HL-60 (cell line): Measurements from ENCODE around the gene IL31.

Experiments used
- DNase-seq, 2 experiments: peaks; one replicate each; pipeline ENCODE4 v3.0.0-alpha.2; 2010 to 2020; ENCODE audit warnings: low read depth in 1 of 2, low spot score in 1 of 2
- H3K27ac ChIP-seq: fragments of 250-450 bp; sonication (Bioruptor Pico); replicated peaks from 2 replicates; pipeline ENCODE4 v1.5.1; 2020; ENCODE audit warnings: mild to moderate bottlenecking, moderate library complexity
- H3K27me3 ChIP-seq: fragments of 250-450 bp; sonication (Bioruptor Pico); 2 replicates; pipeline ENCODE4 v1.5.1; 2021; ENCODE audit warnings: mild to moderate bottlenecking, moderate library complexity; ENCODE audit not compliant: insufficient read depth, poor library complexity, severe bottlenecking
- H3K4me3 ChIP-seq: replicated peaks from 2 replicates; pipeline ENCODE4 v1.5.1; 2011; ENCODE audit warnings: mild to moderate bottlenecking, control low read depth, low read length; ENCODE audit not compliant: insufficient read depth
- CTCF ChIP-seq: IDR thresholded peaks from one replicate; pipeline ENCODE4 v1.5.1; 2011; ENCODE audit warnings: low read length, control low read depth, inconsistent platforms; ENCODE audit not compliant: insufficient read depth
- GABPA ChIP-seq: IDR thresholded peaks from 2 replicates; pipeline ENCODE4 v1.6.1; 2012; ENCODE audit warnings: low read depth
- POLR2AphosphoS5 ChIP-seq: IDR thresholded peaks from 2 replicates; pipeline ENCODE4 v1.6.1; 2012; ENCODE audit warnings: low read depth
- REST ChIP-seq: IDR thresholded peaks from 2 replicates; pipeline ENCODE4 v1.6.1; 2012; ENCODE audit warnings: low read depth; ENCODE audit not compliant: insufficient replicate concordance
- SPI1 ChIP-seq: IDR thresholded peaks from 2 replicates; pipeline ENCODE4 v1.6.1; 2012; ENCODE audit warnings: low read depth, mild to moderate bottlenecking, borderline replicate concordance

Gene IL31

GRCh38 chr12:122161682-122162081, 12.3 kb downstream of the IL31 start:
- TF ChIP-seq REST (no peak), GABPA (no peak), SPI1 (no peak), CTCF (no peak), POLR2AphosphoS5 (no peak)
- no peaks in the 10 kb centered on the region for H3K27me3 ChIP-seq
- peak in 1 of 2 experiments; percentile 9 for DNase-seq

GRCh38 chr12:122160761-122161160, 13.3 kb downstream of the IL31 start:
- TF ChIP-seq POLR2AphosphoS5 (no peak), GABPA (no peak), CTCF (no peak), SPI1 (no peak), REST (no peak)
- Histone ChIP-seq H3K4me3 (no peak overlapping the region), H3K27ac (no peak overlapping the region), H3K27me3 (no peaks in the 10 kb centered on the region)
- no peak for DNase-seq

More at GRCh38 chr12:122161682-122162081, 12.3 kb downstream of the IL31 start:
- no peak overlapping the region for H3K27ac ChIP-seq
- no peak overlapping the region for H3K4me3 ChIP-seq

GRCh38 chr12:122159882-122160281, 14.1 kb downstream of the IL31 start:
- Histone ChIP-seq H3K27ac (no peak overlapping the region), H3K27me3 (no peaks in the 10 kb centered on the region), H3K4me3 (no peak overlapping the region)
- DNase-seq = no peak
- TF ChIP-seq SPI1 (no peak), CTCF (no peak), REST (no peak), POLR2AphosphoS5 (no peak), GABPA (no peak)
